ENCODE data around the gene NCBP3. TPM values are rescaled to one million over a fixed set of nuclear protein-coding genes. Genes with fewer than 3 reads are reported as not detected.

The NCBP3 gene
- total and polyA plus RNA-seq, 2 of the 8 experiments (the other 6 are each of a cell fraction or from before 2014, with no cell fraction given) = 19.6 to 46.1 TPM

DNA sequence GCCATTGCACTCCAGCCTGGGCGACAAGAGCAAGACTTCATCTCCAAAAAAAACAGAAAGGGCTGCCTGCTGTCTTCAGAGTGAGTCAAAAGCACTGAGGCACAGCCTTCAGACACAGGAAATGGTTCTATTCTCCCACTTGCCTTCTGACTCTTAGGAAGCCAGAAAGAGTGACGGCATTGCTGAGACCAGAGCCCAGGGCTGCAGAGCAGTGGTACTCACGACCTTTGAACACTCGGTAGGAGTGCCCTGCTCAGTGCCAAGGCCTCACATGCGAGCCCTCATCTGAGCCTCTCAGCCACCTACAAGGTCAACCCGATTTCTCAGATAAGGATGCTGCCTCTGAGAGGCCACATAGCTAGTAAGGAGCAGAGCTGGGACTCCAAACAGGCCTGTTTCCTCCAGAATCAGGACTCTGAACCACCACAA is 41.5 kb downstream of the NCBP3 start:
- H4K91ac ChIP-seq (replicated peaks; ENCODE audit: insufficient read length, low read length) = no peak overlapping the region
- no peak overlapping the region for H2BK120ac ChIP-seq (replicated peaks; ENCODE audit: low read depth, low read length)
- no peak overlapping the region for H2BK12ac ChIP-seq (ENCODE audit: low read depth, low read length)
- no peaks in the 10 kb centered on the region for H3K9me3 ChIP-seq (ENCODE audit: insufficient read depth in 2 of 2, low read depth in 1 of 2, low read length in 1 of 2)
- no peak overlapping the region for H3K18ac ChIP-seq (ENCODE audit: extremely low read depth, low read length)
- no peaks in the 10 kb centered on the region for H3K79me2 ChIP-seq (ENCODE audit: control insufficient read depth in 1 of 2, insufficient read depth in 2 of 2, low read length in 2 of 2)
- H3K4ac ChIP-seq (replicated peaks; ENCODE audit: insufficient read length, low read depth, low read length) = no peak overlapping the region
- no peaks in the 10 kb centered on the region for H3K79me1 ChIP-seq (ENCODE audit: low read depth, low read length)
- H2AK5ac ChIP-seq (ENCODE audit: low read depth, low read length) = no peak overlapping the region
- no peak overlapping the region for H3K14ac ChIP-seq (ENCODE audit: insufficient read length)
- H3K36me3 ChIP-seq (ENCODE audit: control insufficient read depth in 2 of 4, insufficient read depth in 4 of 4, low read length in 3 of 4) = peaks cover 3 to 27% (median 10%) of the 10 kb centered on the region in 4 experiments; a peak in 6 of 8 replicates
- H3K56ac ChIP-seq (replicated peaks; ENCODE audit: insufficient read length, low read depth, low read length) = no peak overlapping the region
- H3K27ac ChIP-seq (ENCODE audit: low read depth, low read length) = no peak overlapping the region
- H3K9ac ChIP-seq (replicated peaks in 1 of 4; ENCODE audit: extremely low read depth in 1 of 4, low read depth in 3 of 4, low read length in 3 of 4) = no peak overlapping the region
- no peak for FAIRE-seq
- no peak overlapping the region for H2BK15ac ChIP-seq (ENCODE audit: low read length)
- CTCF ChIA-PET (ENCODE audit: partially characterized antibody) = interaction anchor here (3.6 to 5.0 kb wide), 2 partner anchors 67 to 70 kb away, joined by 19 to 20 read pairs; no protein-coding TSS in a partner anchor
- TF ChIP-seq POLR2A (IDR thresholded peaks at IDR 0.05; ENCODE audit: control extremely low read depth in 1 of 2, low read depth in 2 of 2, low read length in 2 of 2) = no peak
- TF ChIP-seq CHD1 (IDR thresholded peaks at IDR 0.05; ENCODE audit: low read depth, low read length) = no peak
- TF ChIP-seq, protein P1, sequence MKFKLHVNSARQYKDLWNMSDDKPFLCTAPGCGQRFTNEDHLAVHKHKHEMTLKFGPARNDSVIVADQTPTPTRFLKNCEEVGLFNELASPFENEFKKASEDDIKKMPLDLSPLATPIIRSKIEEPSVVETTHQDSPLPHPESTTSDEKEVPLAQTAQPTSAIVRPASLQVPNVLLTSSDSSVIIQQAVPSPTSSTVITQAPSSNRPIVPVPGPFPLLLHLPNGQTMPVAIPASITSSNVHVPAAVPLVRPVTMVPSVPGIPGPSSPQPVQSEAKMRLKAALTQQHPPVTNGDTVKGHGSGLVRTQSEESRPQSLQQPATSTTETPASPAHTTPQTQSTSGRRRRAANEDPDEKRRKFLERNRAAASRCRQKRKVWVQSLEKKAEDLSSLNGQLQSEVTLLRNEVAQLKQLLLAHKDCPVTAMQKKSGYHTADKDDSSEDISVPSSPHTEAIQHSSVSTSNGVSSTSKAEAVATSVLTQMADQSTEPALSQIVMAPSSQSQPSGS (IDR thresholded peaks at IDR 0.05; ENCODE audit: low read length) = no peak
- H2BK20ac ChIP-seq (ENCODE audit: low read length) = no peak overlapping the region
- no peak overlapping the region for H2BK5ac ChIP-seq (ENCODE audit: low read depth, low read length)
- POLR2A ChIA-PET (ENCODE audit: partially characterized antibody) = interaction anchor here (2.2 kb wide), 1 partner anchor 67 kb away, joined by 9 read pairs; no protein-coding TSS in a partner anchor
- peaks cover 0 to 4% of the 10 kb centered on the region in 2 experiments for H4K20me1 ChIP-seq (replicated peaks in 1 of 2; ENCODE audit: control insufficient read depth in 1 of 2, insufficient read depth in 2 of 2, low read length in 2 of 2)
- H3K4me3 ChIP-seq (ENCODE audit: extremely low read depth in 1 of 4, insufficient read depth in 2 of 4, low read depth in 3 of 4, low read length in 4 of 4) = no peak overlapping the region
- no peaks in the 10 kb centered on the region; a peak in 1 of 7 replicates for H3K4me1 ChIP-seq (replicated peaks in 1 of 4; ENCODE audit: control insufficient read depth in 3 of 4, insufficient read depth in 4 of 4, low read length in 3 of 4)
- DNase-seq (ENCODE audit: low read depth in 1 of 2, low spot score in 2 of 2) = no peak
- no peaks in the 10 kb centered on the region for H3K23me2 ChIP-seq (ENCODE audit: low read depth, low read length)
- H4K5ac ChIP-seq (ENCODE audit: insufficient read length, low read depth, low read length) = no peak overlapping the region
- H4K8ac ChIP-seq (ENCODE audit: extremely low read depth, insufficient read depth, low read length) = no peak overlapping the region
- WGBS, 2 experiments (ENCODE audit: extremely low coverage in 1 of 2, insufficient coverage in 1 of 2, insufficient read length in 1 of 2, insufficient replicate concordance in 2 of 2, low coverage in 1 of 2, low lambda C conversion rate in 2 of 2, missing lambda C conversion rate in 1 of 2) = 70% methylated on average over 6 of the region's 6 CpGs; no CpG with 5 or more reads in 1 of the 2 experiments
- no peaks in the 10 kb centered on the region for H3K27me3 ChIP-seq (replicated peaks in 1 of 4; ENCODE audit: control insufficient read depth in 3 of 4, extremely low read depth in 1 of 4, insufficient read depth in 3 of 4, low read length in 3 of 4)
- no peak overlapping the region for H3K4me2 ChIP-seq (ENCODE audit: insufficient read depth in 1 of 2, low read depth in 2 of 2, low read length in 2 of 2)
- no peak overlapping the region for H2AFZ ChIP-seq (ENCODE audit: low read length)
- H3K23ac ChIP-seq (ENCODE audit: insufficient read length) = no peak overlapping the region
